Measurements from ENCODE around the gene PPIL6.
A peak's percentile ranks its signal among the peaks of the same experiment; 100 is the strongest.

DNA sequence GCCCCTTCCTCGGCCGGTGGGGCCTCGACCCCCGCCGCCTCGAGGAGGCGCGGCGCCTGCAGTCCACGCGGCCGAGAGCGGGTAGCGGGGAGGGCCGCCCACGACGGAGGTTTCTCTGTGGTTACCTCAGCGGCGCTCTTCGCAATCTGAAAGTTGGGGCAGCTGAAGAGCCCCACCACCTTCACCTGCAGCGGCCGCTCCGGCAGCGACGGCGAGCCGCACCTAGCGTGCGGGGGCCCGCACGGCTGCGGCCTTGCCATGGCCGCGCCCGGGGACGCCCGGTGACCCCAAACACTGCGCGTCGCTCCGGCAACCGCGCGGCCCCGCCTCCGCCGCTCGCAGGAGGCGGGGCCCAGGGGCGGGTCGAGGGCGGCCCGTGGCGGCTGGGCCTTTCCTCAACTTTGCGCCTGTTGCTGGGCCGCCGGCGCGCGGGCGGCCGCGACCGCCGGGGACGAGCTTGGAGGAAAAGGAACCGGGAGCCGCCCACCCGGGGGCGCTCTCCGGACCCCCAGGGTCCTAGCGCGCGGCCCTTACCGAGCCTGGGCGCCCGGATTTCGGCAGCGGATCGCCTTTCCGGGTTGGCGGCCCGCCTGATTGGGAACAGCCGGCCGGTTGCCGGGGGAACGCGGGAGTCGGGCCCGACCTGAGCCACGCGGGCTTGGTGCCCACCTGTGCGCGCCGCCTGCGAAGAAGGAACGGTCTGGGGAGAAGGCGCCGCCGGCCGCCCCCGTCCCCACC is at the start of gene PPIL6, which contains the start of gene SMPD2:
- peak; percentile 27; the same call in 2 of the 3 replicates for TF ChIP-seq CTCF (IDR thresholded peaks at IDR 0.05)
- peak; percentile 57 for TF ChIP-seq POLR2A (IDR thresholded peaks at IDR 0.05; ENCODE audit: low read length)
- no peak for TF ChIP-seq MAZ (IDR thresholded peaks at IDR 0.05; ENCODE audit: borderline replicate concordance, low read depth, low read length)
- peak; percentile 92 for TF ChIP-seq MAX (IDR thresholded peaks at IDR 0.05)
- TF ChIP-seq CBX8 (IDR thresholded peaks at IDR 0.05) = no peak
- no peak for TF ChIP-seq SREBF2 (IDR thresholded peaks at IDR 0.05)

Measured in A549 (cell line).